Neural progenitor cell (in vitro differentiated cells): Measurements from ENCODE around the gene STK4. TPM values are rescaled to one million over a fixed set of nuclear protein-coding genes. Genes with fewer than 3 reads are reported as not detected.

ENCODE experiments used
- DNase-seq: peaks from one replicate; pipeline ENCODE4 v3.0.0-alpha.2; 2016; ENCODE audit warnings: low spot score
- H2AFZ ChIP-seq: fragments of 200-600 bp; sonication (generic); replicated peaks from 2 replicates; pipeline ENCODE4 v1.6.1; 2016; ENCODE audit warnings: antibody characterized with exemption
- H3F3A ChIP-seq: fragments of 200-600 bp; sonication (generic); 2 replicates; pipeline ENCODE4 v1.6.1; 2016; ENCODE audit warnings: antibody characterized with exemption, low read depth
- H3K27ac ChIP-seq: fragments of 200-600 bp; sonication (generic); 2 replicates; pipeline ENCODE4 v1.5.1; 2016; ENCODE audit warnings: mild to moderate bottlenecking
- H3K27me3 ChIP-seq: fragments of 200-600 bp; sonication (generic); 2 replicates; pipeline ENCODE4 v1.6.1; 2016; ENCODE audit warnings: mild to moderate bottlenecking, moderate library complexity
- H3K36me3 ChIP-seq: fragments of 200-600 bp; sonication (generic); 2 replicates; pipeline ENCODE4 v1.5.1; 2016
- H3K4me1 ChIP-seq: fragments of 200-600 bp; sonication (generic); 2 replicates; pipeline ENCODE4 v1.6.1; 2016; ENCODE audit warnings: mixed run types
- H3K4me2 ChIP-seq: fragments of 200-600 bp; sonication (generic); 2 replicates; pipeline ENCODE4 v1.6.1; 2016
- H3K4me3 ChIP-seq: fragments of 200-600 bp; sonication (generic); 2 replicates; pipeline ENCODE4 v1.5.1; 2016
- H3K79me2 ChIP-seq: fragments of 200-600 bp; sonication (generic); 2 replicates; pipeline ENCODE4 v1.6.1; 2016; ENCODE audit warnings: low read depth
- H3K9ac ChIP-seq: fragments of 200-600 bp; sonication (generic); 2 replicates; pipeline ENCODE4 v1.6.1; 2016
- H3K9me3 ChIP-seq: fragments of 200-600 bp; sonication (generic); 2 replicates; pipeline ENCODE4 v1.5.1; 2016; ENCODE audit warnings: low read depth
- H4K20me1 ChIP-seq: fragments of 200-600 bp; sonication (generic); 2 replicates; pipeline ENCODE4 v1.6.1; 2016; ENCODE audit warnings: low read depth
- H3K27ac Mint-ChIP-seq: 3 replicates; pipeline ENCODE4 v1.8.0; 2021; ENCODE audit warnings: mixed read lengths
- H3K27me3 Mint-ChIP-seq: 2 replicates; pipeline ENCODE4 v1.8.0; 2022; ENCODE audit warnings: low read depth, mild to moderate bottlenecking, inconsistent platforms, moderate library complexity, mixed read lengths; ENCODE audit not compliant: insufficient read depth
- H3K36me3 Mint-ChIP-seq: 3 replicates; pipeline ENCODE4 v1.8.0; 2021; ENCODE audit warnings: mixed read lengths
- H3K4me1 Mint-ChIP-seq: 3 replicates; pipeline ENCODE4 v1.8.0; 2021; ENCODE audit warnings: mixed read lengths
- H3K4me3 Mint-ChIP-seq: 3 replicates; pipeline ENCODE4 v1.8.0; 2021; ENCODE audit warnings: mild to moderate bottlenecking, moderate library complexity, mixed read lengths
- H3K9me3 Mint-ChIP-seq: 3 replicates; pipeline ENCODE4 v1.8.0; 2020; ENCODE audit warnings: mixed read lengths
- CTCF ChIP-seq: fragments of 200-600 bp; sonication (generic); IDR thresholded peaks from 2 replicates; pipeline ENCODE4 v1.5.1; 2017; ENCODE audit warnings: antibody characterized with exemption, mild to moderate bottlenecking
- EZH2 ChIP-seq: fragments of 200-600 bp; sonication (generic); IDR thresholded peaks from 2 replicates; pipeline ENCODE4 v1.6.1; 2017; ENCODE audit warnings: antibody characterized with exemption, mild to moderate bottlenecking, moderate library complexity
- EZH2phosphoT487 ChIP-seq: fragments of 200-600 bp; sonication (generic); IDR thresholded peaks from 2 replicates; pipeline ENCODE4 v1.6.1; 2017; ENCODE audit warnings: antibody characterized with exemption
- total RNA-seq: library from RNA; depleted of rRNA; stranded (reverse); fragments of >200 nt; gene quantifications from 2 replicates; pipeline ENCODE4 v1.2.3, GENCODE V29; 2015; ENCODE audit warnings: low replicate concordance

The STK4 gene
- total RNA-seq, 1 donor from 2014 or later: 46.1 TPM

- no peaks in the 10 kb centered on the region for H3K9me3 Mint-ChIP-seq
- no peaks in the 10 kb centered on the region for H3K27me3 Mint-ChIP-seq
- no peak overlapping the region for H3K4me3 Mint-ChIP-seq
- H3K27me3 ChIP-seq: no peaks in the 10 kb centered on the region
- H3K27ac ChIP-seq: no peak overlapping the region
- no peak overlapping the region for H3K27ac Mint-ChIP-seq
- H3K79me2 ChIP-seq: peaks cover 2% of the 10 kb centered on the region
- H3K9me3 ChIP-seq: no peaks in the 10 kb centered on the region
- H3K36me3 ChIP-seq: no peaks in the 10 kb centered on the region
- no peak overlapping the region for H3K4me2 ChIP-seq
- H2AFZ ChIP-seq: no peak overlapping the region
- no peaks in the 10 kb centered on the region for H3F3A ChIP-seq
- H3K4me1 ChIP-seq: no peaks in the 10 kb centered on the region
- no peak overlapping the region for H3K4me3 ChIP-seq
- peaks cover 4% of the 10 kb centered on the region for H3K36me3 Mint-ChIP-seq
- no peak for TF ChIP-seq CTCF
- no peak for TF ChIP-seq EZH2phosphoT487
- TF ChIP-seq EZH2: no peak
- peaks cover 3% of the 10 kb centered on the region for H4K20me1 ChIP-seq
- H3K4me1 Mint-ChIP-seq: no peaks in the 10 kb centered on the region
- no peak for DNase-seq
- no peak overlapping the region for H3K9ac ChIP-seq
Measured at GRCh38 chr20:45039475-45039820, 73.1 kb downstream of the STK4 start.

- Histone ChIP-seq H3K27ac (no peak overlapping the region), H3K4me1 (no peaks in the 10 kb centered on the region), H3K27me3 (no peaks in the 10 kb centered on the region), H3K9me3 (no peaks in the 10 kb centered on the region), H3K4me3 (no peak overlapping the region), H3K79me2 (peaks cover 5% of the 10 kb centered on the region), H3F3A (no peaks in the 10 kb centered on the region), H3K9ac (no peak overlapping the region), H4K20me1 (peaks cover 4% of the 10 kb centered on the region), H3K4me2 (no peak overlapping the region), H3K36me3 (no peaks in the 10 kb centered on the region), H2AFZ (no peak overlapping the region)
- Mint-ChIP-seq H3K4me1 (no peaks in the 10 kb centered on the region), H3K36me3 (peaks cover 4% of the 10 kb centered on the region), H3K27me3 (no peaks in the 10 kb centered on the region), H3K9me3 (no peaks in the 10 kb centered on the region), H3K4me3 (no peak overlapping the region), H3K27ac (no peak overlapping the region)
- no peak for TF ChIP-seq CTCF
- TF ChIP-seq EZH2phosphoT487: no peak
- TF ChIP-seq EZH2: no peak
- no peak for DNase-seq
Measured at GRCh38 chr20:45041464-45042337, 75.4 kb downstream of the STK4 start.

GRCh38 chr20:45042978-45043377, 76.7 kb downstream of the STK4 start:
- no peak overlapping the region for H3K4me3 Mint-ChIP-seq
- peaks cover 4% of the 10 kb centered on the region for H3K36me3 Mint-ChIP-seq
- no peaks in the 10 kb centered on the region for H3K9me3 Mint-ChIP-seq
- Histone ChIP-seq H3K27ac (no peak overlapping the region), H3K9ac (no peak overlapping the region), H3K9me3 (no peaks in the 10 kb centered on the region), H4K20me1 (peaks cover 11% of the 10 kb centered on the region), H2AFZ (no peak overlapping the region), H3K79me2 (peaks cover 5% of the 10 kb centered on the region), H3K4me2 (no peak overlapping the region), H3K4me1 (peaks cover 3% of the 10 kb centered on the region), H3F3A (no peaks in the 10 kb centered on the region), H3K27me3 (no peaks in the 10 kb centered on the region), H3K4me3 (no peak overlapping the region), H3K36me3 (no peaks in the 10 kb centered on the region)
- H3K4me1 Mint-ChIP-seq: no peaks in the 10 kb centered on the region
- no peak overlapping the region for H3K27ac Mint-ChIP-seq
- H3K27me3 Mint-ChIP-seq: no peaks in the 10 kb centered on the region
- TF ChIP-seq EZH2phosphoT487 (no peak), CTCF (no peak), EZH2 (no peak)
- no peak for DNase-seq
